Mucosa of stomach (tissue), 1 donor: Measurements from ENCODE around the gene CFTR.

Experiments used
- H3K27me3 ChIP-seq: one replicate; pipeline ENCODE4 v1.7.0; 2013; ENCODE audit warnings: mild to moderate bottlenecking, low read length; ENCODE audit not compliant: control insufficient read depth, insufficient read depth
- H3K36me3 ChIP-seq: one replicate; pipeline ENCODE4 v1.7.0; 2013; ENCODE audit warnings: low read length; ENCODE audit not compliant: control insufficient read depth, insufficient read depth
- H3K4me1 ChIP-seq: one replicate; pipeline ENCODE4 v1.7.0; 2013; ENCODE audit warnings: mild to moderate bottlenecking, low read length; ENCODE audit not compliant: control insufficient read depth, insufficient read depth
- H3K4me3 ChIP-seq: one replicate; pipeline ENCODE4 v1.7.0; 2013; ENCODE audit warnings: low read length
- H3K9ac ChIP-seq: one replicate; pipeline ENCODE4 v1.7.0; 2013; ENCODE audit warnings: mild to moderate bottlenecking, low read length, moderate library complexity
- H3K9me3 ChIP-seq: one replicate; pipeline ENCODE4 v1.7.0; 2013; ENCODE audit warnings: mild to moderate bottlenecking, low read length, moderate library complexity; ENCODE audit not compliant: control insufficient read depth
- donor health status: Pancreatic carcinoma.

The CFTR gene

DNA sequence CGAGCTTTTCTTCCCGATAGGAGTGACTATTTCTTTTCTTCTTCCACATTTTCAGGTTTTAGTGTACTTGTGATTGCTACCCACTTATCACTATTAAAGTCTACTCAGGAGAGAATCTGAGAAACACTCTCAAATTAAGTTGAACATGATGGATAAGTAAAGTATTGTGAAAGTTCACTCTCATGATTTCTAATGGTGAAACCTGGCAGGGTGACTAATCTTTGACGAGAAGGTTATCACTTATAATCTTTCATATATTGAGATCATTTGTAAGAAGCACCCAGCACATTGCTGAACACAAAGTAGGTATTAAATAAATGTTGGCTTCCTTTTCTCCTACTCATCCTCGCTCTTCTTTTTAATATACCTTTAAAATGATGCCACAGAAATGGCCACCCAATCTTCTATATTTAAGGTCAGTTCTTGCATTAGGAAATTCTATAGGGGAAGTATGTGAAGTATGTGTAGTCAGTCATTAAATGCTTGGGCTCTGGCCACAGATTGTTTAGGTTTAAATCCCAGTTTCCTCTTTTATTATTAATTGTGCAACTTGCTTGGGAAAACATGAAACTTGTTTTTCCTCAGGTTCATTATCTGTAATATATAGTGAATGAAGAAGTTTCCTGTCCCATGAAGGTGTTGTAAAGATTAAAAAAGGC is 3.1 kb upstream of the CFTR start:
- no peak overlapping the region for H3K9ac ChIP-seq
- peaks cover 2% of the 10 kb centered on the region for H3K27me3 ChIP-seq
- no peaks in the 10 kb centered on the region for H3K9me3 ChIP-seq
- no peaks in the 10 kb centered on the region for H3K36me3 ChIP-seq
- H3K4me1 ChIP-seq = no peaks in the 10 kb centered on the region
- no peak overlapping the region for H3K4me3 ChIP-seq

DNA sequence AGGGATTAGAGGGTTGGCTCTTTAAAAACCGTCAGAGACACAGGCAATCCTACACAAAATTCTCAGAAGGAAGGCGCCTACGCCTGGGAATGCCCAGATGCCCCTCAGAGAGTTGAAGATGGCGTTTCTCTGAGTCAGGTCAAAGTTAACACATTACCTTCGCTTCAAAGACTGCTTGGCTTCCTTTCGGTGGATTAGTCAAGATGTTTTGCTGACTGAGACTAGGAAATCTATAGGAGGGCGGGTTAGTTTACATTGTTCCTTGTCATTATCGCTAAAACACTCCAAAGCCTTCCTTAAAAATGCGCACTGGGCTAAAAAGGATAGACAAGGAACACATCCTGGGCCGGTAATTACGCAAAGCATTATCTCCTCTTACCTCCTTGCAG is 995 bp upstream of the CFTR start:
- peaks cover 2% of the 10 kb centered on the region for H3K27me3 ChIP-seq
- peak overlapping the region; percentile 62 for H3K4me3 ChIP-seq
- H3K36me3 ChIP-seq = no peaks in the 10 kb centered on the region
- H3K9me3 ChIP-seq = no peaks in the 10 kb centered on the region
- no peaks in the 10 kb centered on the region for H3K4me1 ChIP-seq
- peak overlapping the region; percentile 76 for H3K9ac ChIP-seq

DNA sequence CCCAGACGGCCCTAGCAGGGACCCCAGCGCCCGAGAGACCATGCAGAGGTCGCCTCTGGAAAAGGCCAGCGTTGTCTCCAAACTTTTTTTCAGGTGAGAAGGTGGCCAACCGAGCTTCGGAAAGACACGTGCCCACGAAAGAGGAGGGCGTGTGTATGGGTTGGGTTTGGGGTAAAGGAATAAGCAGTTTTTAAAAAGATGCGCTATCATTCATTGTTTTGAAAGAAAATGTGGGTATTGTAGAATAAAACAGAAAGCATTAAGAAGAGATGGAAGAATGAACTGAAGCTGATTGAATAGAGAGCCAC is 184 bp downstream of the CFTR start:
- no peaks in the 10 kb centered on the region for H3K36me3 ChIP-seq

DNA sequence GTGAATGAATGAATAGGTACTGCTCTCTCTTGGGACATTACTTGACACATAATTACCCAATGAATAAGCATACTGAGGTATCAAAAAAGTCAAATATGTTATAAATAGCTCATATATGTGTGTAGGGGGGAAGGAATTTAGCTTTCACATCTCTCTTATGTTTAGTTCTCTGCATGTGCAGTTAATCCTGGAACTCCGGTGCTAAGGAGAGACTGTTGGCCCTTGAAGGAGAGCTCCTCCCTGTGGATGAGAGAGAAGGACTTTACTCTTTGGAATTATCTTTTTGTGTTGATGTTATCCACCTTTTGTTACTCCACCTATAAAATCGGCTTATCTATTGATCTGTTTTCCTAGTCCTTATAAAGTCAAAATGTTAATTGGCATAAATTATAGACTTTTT is 1.2 kb downstream of the CFTR start:
- H3K9ac ChIP-seq = no peak overlapping the region
- no peak overlapping the region for H3K4me3 ChIP-seq
- no peaks in the 10 kb centered on the region for H3K36me3 ChIP-seq
- H3K4me1 ChIP-seq = no peaks in the 10 kb centered on the region
- H3K27me3 ChIP-seq = peaks cover 2% of the 10 kb centered on the region
- H3K9me3 ChIP-seq = no peaks in the 10 kb centered on the region

More for the DNA sequence above, 184 bp downstream of the CFTR start:
- Histone ChIP-seq H3K9ac (peak overlapping the region; percentile 76), H3K4me3 (peak overlapping the region; percentile 62), H3K27me3 (peaks cover 2% of the 10 kb centered on the region), H3K4me1 (no peaks in the 10 kb centered on the region), H3K9me3 (no peaks in the 10 kb centered on the region)

DNA sequence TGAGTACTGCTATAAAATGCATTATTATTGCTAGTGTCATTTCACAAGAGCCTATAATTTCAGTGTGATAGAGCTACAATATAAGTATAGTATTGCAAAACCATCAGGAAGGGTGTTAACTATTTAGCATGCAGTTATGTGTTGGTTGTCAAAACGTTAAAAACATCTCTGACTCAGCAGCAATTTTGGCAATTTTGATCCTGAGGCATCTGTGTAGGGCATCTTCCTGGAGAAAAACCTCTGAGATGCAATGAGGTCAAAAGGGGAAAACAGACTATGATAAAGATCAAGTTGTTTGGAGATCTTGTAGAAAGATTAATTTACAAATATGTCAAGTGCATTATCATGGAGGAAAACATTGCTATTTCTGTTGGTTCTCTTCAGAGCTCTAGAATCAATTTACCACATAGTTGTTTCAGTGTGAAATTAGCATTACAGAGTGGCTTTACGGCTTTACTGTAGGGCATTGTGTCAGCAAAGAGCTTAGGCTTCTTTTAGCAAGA is 5.3 kb downstream of the CFTR start:
- Histone ChIP-seq H3K9ac (no peak overlapping the region), H3K9me3 (no peaks in the 10 kb centered on the region), H3K27me3 (no peaks in the 10 kb centered on the region), H3K4me3 (no peak overlapping the region), H3K36me3 (no peaks in the 10 kb centered on the region), H3K4me1 (no peaks in the 10 kb centered on the region)

DNA sequence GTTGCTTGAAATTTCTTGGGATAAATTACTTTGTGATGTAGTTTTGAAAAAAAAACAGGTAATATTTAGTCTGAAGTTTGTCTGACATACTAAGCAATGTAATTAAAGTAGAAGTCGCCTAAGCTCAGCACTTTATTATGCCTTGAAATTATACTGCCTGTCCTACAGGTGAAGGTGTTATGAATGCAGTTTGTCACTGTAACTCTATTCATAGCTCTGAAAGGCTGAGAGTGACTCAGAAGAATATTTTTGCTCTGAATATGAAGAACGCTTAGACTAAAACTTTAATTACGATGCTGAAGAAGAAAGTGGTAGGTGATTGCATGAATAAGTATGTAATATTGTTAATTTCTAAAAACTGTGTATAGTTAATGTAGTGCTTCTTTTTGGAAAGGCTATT is 9.2 kb downstream of the CFTR start:
- no peak overlapping the region for H3K9ac ChIP-seq
- H3K4me1 ChIP-seq = no peaks in the 10 kb centered on the region
- H3K36me3 ChIP-seq = no peaks in the 10 kb centered on the region
- H3K27me3 ChIP-seq = no peaks in the 10 kb centered on the region
- H3K9me3 ChIP-seq = no peaks in the 10 kb centered on the region
- H3K4me3 ChIP-seq = no peak overlapping the region

DNA sequence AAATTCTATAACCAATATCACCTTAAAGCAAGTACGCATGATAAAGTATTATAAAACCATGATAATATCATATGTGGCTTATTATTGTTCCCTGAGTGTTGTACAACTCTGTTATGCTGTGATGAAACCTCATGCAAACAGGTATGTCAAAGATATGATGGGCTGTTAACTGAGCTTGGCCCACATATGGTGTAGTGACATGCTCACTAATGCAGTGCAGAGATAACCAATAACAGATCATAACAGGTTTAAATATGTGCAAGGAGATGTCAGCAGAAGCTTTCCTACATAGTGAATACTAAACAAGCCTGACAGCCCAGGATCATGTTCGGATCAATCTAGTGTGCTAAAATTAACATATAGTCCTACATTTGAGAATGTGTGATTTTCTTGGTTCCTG is 9.6 kb downstream of the CFTR start:
- no peak overlapping the region for H3K4me3 ChIP-seq
- no peaks in the 10 kb centered on the region for H3K27me3 ChIP-seq
- H3K9me3 ChIP-seq = no peaks in the 10 kb centered on the region
- H3K36me3 ChIP-seq = no peaks in the 10 kb centered on the region
- H3K4me1 ChIP-seq = no peaks in the 10 kb centered on the region
- no peak overlapping the region for H3K9ac ChIP-seq

DNA sequence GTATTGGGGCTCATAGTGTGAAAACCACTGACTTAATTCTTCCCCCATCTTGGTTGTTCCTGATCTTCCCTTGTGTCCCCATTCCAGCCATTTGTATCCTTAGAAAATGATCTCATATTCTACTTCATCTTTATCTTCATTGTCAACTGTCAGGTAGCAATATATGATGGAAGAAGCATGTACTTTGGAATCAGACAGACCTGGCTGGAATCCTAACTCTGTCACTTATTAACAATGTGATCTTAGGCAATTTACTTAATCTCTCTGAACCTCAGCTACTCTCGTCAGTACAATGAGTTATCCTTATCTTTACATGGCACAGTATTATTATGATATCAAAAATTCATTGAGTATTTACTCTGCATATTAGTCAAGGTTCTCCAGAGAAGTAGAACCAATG is 10.1 kb downstream of the CFTR start:
- no peak overlapping the region for H3K9ac ChIP-seq
- no peaks in the 10 kb centered on the region for H3K36me3 ChIP-seq
- H3K4me3 ChIP-seq = no peak overlapping the region
- no peaks in the 10 kb centered on the region for H3K9me3 ChIP-seq
- H3K27me3 ChIP-seq = no peaks in the 10 kb centered on the region
- H3K4me1 ChIP-seq = no peaks in the 10 kb centered on the region

DNA sequence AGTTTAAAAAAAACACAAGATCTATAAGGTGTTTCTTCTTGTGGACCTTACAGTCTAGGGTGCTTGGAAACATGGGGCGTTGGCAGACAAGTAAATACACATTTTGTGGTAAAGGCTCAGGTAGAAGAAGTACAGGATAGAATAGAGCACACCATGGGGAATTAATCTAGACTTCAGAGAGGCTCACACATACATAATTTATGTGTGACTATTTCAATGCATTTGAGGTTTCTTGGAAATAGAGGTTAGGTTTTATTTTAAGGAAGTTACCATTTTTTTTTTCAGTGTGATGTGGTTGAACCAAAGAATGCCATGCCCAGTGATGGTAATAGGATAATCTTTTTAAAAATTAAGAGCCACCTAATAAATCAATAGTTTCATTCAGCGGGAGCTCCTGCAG is 12.8 kb downstream of the CFTR start:
- Histone ChIP-seq H3K9ac (no peak overlapping the region), H3K27me3 (no peaks in the 10 kb centered on the region), H3K9me3 (no peaks in the 10 kb centered on the region), H3K4me3 (no peak overlapping the region), H3K4me1 (no peaks in the 10 kb centered on the region), H3K36me3 (no peaks in the 10 kb centered on the region)

DNA sequence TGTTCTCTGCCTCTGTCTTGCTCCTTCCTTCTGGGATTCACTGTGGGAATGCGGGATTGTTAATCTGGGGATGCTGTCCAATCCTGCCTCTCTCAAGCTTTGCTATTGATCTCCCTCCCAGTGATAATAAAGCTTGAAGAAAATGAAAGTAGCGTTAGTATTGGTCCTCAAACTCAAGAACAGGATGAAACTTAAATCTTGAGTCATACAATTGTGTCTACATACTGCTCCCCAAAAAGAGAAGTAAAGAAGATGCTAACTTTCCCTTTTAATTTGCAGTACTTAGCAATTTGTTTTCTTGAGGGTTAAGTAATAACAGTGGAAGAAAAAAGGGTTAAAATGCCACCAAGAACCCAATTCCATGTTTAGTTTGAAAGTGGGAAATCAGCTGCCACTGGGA is 13.6 kb downstream of the CFTR start:
- Histone ChIP-seq H3K9ac (no peak overlapping the region), H3K36me3 (no peaks in the 10 kb centered on the region), H3K4me3 (no peak overlapping the region), H3K9me3 (no peaks in the 10 kb centered on the region), H3K4me1 (no peaks in the 10 kb centered on the region), H3K27me3 (no peaks in the 10 kb centered on the region)

DNA sequence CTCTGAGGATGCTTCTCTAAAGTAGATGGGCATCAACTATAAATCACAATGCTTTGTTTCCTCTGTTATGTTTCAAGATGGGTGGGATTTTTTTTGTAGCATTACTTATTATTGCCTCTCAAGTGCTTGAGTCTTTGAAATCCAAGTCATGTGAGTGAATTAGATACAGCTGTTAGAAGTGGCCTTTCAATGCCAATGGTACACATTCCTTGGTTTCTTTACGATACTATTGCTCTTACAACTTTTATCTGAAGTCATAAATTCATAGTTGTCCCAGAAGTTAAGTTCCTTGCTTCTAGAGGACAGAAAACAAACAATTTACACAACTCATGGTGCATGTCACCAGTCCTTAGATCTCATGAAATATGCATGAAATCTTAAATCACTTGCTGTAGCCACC is 15.5 kb downstream of the CFTR start:
- H3K4me3 ChIP-seq = no peak overlapping the region

DNA sequence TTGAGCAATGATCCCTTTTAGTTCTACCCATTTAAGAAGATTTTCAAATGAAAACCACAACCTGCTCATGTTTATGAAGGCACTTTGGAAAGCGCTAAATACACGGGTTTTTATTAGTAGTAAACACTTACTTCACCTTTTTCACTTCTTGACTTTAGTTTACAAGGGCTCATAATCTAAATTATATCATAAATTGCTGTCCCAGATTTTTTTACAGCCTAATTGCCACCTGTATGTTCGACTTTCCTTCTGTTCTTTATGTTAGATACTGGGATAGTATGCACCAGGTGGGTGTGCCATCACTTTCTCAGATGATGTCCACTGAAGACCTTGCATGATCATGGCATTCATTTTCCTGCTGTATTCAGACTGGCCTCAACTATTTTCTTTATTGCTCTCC is 22.5 kb downstream of the CFTR start:
- H3K36me3 ChIP-seq = no peaks in the 10 kb centered on the region
- no peaks in the 10 kb centered on the region for H3K9me3 ChIP-seq
- H3K4me3 ChIP-seq = no peak overlapping the region
- no peak overlapping the region for H3K9ac ChIP-seq
- H3K4me1 ChIP-seq = no peaks in the 10 kb centered on the region
- no peaks in the 10 kb centered on the region for H3K27me3 ChIP-seq

More for the DNA sequence above, 15.5 kb downstream of the CFTR start:
- no peaks in the 10 kb centered on the region for H3K4me1 ChIP-seq
- no peaks in the 10 kb centered on the region for H3K9me3 ChIP-seq
- no peak overlapping the region for H3K9ac ChIP-seq
- no peaks in the 10 kb centered on the region for H3K36me3 ChIP-seq
- no peaks in the 10 kb centered on the region for H3K27me3 ChIP-seq

DNA sequence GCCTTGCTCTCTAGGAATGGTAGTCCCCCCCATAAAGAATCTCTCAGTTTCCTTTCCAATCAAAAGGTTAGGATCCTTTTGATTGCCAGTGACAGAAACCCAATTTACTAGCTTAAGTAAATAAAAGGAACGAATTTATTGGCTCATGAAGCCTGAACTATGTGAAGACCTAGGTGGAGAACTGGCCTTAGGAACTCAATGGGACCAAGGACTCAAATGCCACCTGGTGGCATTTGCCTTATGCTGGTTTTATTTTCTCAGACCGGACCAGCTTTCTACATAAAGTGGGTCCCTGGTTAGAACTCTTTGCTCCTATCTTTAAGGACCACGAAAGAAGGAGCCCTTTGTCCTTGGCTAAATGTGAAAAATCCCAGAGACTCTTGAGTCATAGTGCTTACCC is 25.4 kb downstream of the CFTR start:
- no peaks in the 10 kb centered on the region for H3K27me3 ChIP-seq
- H3K4me1 ChIP-seq = no peaks in the 10 kb centered on the region
- H3K4me3 ChIP-seq = no peak overlapping the region
- no peak overlapping the region for H3K9ac ChIP-seq
- no peaks in the 10 kb centered on the region for H3K36me3 ChIP-seq
- H3K9me3 ChIP-seq = no peaks in the 10 kb centered on the region
